Prostate gland (tissue), 2 donors: ENCODE results near the gene SNRPB.

Source experiments
- POLR2A ChIP-seq: fragments of 450-650 bp; IDR thresholded peaks from one replicate; pipeline ENCODE4 v1.6.1; 2016; ENCODE audit warnings: antibody characterized with exemption, mild to moderate bottlenecking
- TF ChIP-seq, protein P1 (sequence below), 4 experiments: fragments of 200-600 bp in 2 of 4; fragments of 450-650 bp in 2 of 4; sonication (generic) in 2 of 4; IDR thresholded peaks; 1 replicate in 3 of 4; 2 replicates in 1 of 4; pipeline ENCODE4 v1.5.1; 2016 to 2019; ENCODE audit warnings: antibody characterized with exemption in 4 of 4, mild to moderate bottlenecking in 2 of 4, moderate library complexity in 2 of 4

DNA sequence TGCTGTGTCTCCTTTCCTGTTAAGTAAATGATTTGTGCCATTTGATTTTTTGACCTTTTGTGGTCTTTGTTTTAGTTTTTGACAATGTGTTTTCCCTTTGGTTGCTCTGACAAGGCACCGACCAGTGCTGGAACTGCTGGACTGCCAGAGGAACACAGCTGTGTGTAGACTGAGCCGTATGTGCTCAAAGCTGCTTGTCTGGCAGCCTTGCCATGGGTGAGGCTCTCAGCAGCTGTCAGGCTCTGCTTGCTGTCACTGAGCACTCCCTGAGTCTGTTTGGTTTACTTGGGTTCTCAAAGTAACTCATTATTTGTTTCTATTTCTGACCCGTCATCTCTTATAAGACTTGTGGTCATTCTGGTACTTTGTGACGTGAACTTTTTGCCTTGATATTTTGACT is 15.1 kb upstream of the SNRPB start:
- TF ChIP-seq POLR2A = no peak
- TF ChIP-seq, protein P1, sequence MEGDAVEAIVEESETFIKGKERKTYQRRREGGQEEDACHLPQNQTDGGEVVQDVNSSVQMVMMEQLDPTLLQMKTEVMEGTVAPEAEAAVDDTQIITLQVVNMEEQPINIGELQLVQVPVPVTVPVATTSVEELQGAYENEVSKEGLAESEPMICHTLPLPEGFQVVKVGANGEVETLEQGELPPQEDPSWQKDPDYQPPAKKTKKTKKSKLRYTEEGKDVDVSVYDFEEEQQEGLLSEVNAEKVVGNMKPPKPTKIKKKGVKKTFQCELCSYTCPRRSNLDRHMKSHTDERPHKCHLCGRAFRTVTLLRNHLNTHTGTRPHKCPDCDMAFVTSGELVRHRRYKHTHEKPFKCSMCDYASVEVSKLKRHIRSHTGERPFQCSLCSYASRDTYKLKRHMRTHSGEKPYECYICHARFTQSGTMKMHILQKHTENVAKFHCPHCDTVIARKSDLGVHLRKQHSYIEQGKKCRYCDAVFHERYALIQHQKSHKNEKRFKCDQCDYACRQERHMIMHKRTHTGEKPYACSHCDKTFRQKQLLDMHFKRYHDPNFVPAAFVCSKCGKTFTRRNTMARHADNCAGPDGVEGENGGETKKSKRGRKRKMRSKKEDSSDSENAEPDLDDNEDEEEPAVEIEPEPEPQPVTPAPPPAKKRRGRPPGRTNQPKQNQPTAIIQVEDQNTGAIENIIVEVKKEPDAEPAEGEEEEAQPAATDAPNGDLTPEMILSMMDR (IDR thresholded peaks at IDR 0.05) = no peak
